D721Med (cell line): ENCODE results near the gene PHACTR3.

Experiments used
- DNase-seq: peaks from one replicate; pipeline ENCODE4 v3.0.0; 2011; ENCODE audit warnings: low spot score; ENCODE audit not compliant: insufficient read length
- FAIRE-seq: peaks from 2 replicates; lab custom pipeline; 2011; peaks lifted over from hg19 to GRCh38; lab: Jason Lieb, UNC
- TF ChIP-seq, protein P1 (sequence below): IDR thresholded peaks from 2 replicates; pipeline ENCODE4 v1.5.1; 2012; ENCODE audit warnings: mild to moderate bottlenecking, control low read depth; ENCODE audit not compliant: insufficient read depth; ENCODE audit errors: missing control alignments

Gene PHACTR3

DNA sequence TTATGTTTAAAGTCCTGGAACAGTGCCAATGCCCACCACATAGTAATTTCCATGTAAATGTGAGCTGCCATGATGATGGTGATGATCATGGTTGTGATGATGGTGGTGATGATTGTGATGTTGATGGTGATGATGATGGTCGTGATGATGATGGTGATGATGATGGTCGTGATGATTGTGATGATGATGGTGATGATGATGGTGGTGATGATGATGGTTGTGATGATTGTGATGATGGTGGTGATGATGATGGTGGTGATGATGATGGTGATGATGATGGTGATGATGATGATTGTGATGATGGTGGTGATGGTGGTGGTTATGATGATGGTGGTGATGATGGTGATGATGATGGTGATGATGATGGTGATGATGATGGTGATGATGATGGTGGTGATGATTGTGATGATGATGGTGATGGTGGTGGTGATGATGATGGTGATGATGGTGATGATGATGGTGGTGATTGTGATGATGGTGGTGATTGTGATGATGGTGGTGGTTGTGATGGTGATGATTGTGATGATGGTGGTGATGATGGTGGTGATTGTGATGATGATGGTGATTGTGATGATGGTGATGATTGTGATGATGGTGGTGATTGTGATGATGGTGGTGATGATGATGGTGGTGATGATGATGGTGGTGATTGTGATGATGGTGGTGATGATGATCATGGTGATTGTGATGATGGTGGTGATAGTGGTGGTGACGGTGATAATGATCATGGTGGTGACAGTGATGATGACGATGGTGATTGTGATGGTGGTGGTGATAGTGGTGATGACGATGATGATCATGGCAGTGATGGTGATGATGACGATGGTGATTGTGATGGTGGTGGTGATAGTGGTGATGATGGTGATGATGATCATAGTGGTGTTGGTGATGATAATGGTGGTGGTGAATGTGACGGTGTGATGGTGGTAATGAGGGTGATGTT, 82.3 kb downstream of the PHACTR3 start:
- TF ChIP-seq, protein P1, sequence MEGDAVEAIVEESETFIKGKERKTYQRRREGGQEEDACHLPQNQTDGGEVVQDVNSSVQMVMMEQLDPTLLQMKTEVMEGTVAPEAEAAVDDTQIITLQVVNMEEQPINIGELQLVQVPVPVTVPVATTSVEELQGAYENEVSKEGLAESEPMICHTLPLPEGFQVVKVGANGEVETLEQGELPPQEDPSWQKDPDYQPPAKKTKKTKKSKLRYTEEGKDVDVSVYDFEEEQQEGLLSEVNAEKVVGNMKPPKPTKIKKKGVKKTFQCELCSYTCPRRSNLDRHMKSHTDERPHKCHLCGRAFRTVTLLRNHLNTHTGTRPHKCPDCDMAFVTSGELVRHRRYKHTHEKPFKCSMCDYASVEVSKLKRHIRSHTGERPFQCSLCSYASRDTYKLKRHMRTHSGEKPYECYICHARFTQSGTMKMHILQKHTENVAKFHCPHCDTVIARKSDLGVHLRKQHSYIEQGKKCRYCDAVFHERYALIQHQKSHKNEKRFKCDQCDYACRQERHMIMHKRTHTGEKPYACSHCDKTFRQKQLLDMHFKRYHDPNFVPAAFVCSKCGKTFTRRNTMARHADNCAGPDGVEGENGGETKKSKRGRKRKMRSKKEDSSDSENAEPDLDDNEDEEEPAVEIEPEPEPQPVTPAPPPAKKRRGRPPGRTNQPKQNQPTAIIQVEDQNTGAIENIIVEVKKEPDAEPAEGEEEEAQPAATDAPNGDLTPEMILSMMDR, result no peak
- DNase-seq (no peak), FAIRE-seq (no peak)

DNA sequence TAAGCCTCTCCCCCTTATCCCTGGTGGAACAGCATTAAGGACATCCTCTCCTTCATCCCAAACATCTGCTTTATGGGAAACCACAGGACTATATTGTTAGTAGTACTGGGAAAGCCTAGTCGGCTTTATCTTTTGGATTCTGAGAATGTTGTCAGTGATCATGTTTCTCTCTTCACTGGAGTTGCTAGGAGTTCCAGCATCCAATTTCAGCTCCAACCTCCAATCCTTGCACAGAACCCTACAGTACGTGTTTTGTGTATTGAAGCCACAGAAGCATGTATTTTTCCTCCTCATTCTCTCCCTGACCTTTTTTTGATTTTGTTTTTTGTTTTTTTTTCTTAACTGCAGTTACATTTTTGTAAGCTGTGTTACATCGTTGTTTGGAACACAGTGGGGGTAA, 84.0 kb downstream of the PHACTR3 start:
- TF ChIP-seq, protein P1, result no peak
- DNase-seq (no peak), FAIRE-seq (no peak)

DNA sequence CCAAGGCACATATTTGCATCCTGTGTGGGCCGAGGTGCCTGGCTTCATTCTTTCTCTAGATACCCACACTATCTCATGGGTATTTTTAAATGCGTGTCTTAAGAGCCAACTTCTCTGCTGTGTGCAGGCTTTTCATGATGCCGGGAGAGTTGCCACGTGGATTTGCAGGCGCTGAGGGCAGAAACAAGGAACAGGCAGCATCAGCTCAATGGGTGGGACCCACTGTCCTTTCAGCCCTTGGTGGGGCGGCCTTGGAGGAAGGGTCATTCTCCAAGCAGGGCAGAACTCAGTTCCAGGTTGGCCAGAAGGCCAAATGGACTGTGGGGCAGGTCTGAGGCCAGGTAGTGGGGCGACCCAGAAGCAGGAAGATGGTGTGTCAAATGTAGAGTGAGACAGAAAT, 84.7 kb downstream of the PHACTR3 start:
- TF ChIP-seq, protein P1, result no peak
- DNase-seq (no peak), FAIRE-seq (no peak)

DNA sequence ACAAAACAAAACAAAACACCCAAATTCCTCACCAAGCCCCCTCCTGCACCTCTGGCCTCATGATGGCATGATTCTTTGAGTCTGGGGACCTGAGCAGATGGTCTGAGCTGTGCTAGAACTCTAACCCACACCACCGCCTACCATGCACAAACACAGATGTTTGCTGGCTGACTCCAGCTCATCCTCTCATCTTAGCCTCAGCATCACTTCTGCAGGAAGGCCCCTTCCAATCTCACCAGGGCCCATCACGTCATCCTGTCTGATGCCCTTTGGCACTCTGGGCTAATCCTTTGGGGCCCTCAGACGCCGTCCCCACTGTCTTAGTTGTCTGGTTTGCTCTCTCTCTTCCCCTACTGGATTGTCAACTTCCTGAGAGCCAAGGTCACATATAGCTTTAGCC, 85.8 kb downstream of the PHACTR3 start:
- FAIRE-seq, result no peak
- TF ChIP-seq, protein P1, result no peak

GRCh38 chr20:59690976-59691375, 86.6 kb downstream of the PHACTR3 start:
- TF ChIP-seq, protein P1, result no peak
- DNase-seq (no peak), FAIRE-seq (no peak)

More for the DNA sequence above, 85.8 kb downstream of the PHACTR3 start:
- DNase-seq, result no peak

- TF ChIP-seq, protein P1, result no peak
- no peak for DNase-seq
Observed at GRCh38 chr20:59692139-59692538, 87.8 kb downstream of the PHACTR3 start.

DNA sequence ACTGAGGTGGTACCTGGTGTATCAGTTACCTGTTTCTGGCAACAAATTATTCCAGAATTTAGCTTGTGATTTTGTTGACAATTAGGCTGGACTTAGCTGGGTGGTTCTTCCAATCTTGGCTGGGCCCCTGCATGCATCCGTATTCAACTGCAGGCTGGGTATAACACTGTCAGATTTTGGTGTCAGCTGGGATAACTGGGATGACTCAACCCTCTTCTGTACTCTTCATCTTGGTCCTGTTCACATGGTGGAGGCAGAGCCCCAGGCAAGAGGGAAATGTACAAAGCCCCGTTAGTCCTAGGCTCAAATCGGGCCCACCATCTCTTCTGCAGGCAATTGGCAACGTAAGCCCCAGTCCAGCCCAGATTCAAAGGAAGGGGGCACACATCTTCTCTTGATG, 89.2 kb downstream of the PHACTR3 start:
- TF ChIP-seq, protein P1, result no peak
- FAIRE-seq, result no peak
- no peak for DNase-seq

More at GRCh38 chr20:59692139-59692538, 87.8 kb downstream of the PHACTR3 start:
- FAIRE-seq, result no peak
